ENCODE measurements around the gene GK2.

Gene GK2

GRCh38 chr4:79364061-79364460 lies 44.0 kb downstream of the GK2 start:
- H3K79me2 ChIP-seq (ENCODE audit: insufficient read depth, low read length), result no peaks in the 10 kb centered on the region
- no peak overlapping the region for H3K4me2 ChIP-seq (ENCODE audit: insufficient read depth, low read length)
- no peaks in the 10 kb centered on the region for H3K27me3 ChIP-seq (ENCODE audit: insufficient read depth, low read length, poor library complexity)
- no peak overlapping the region for H3K9ac ChIP-seq (ENCODE audit: low read depth, low read length)
- no peaks in the 10 kb centered on the region for H3K4me1 ChIP-seq (ENCODE audit: insufficient read depth, low read length)
- H3K9me3 ChIP-seq (ENCODE audit: insufficient read depth, low read length, severe bottlenecking), result no peaks in the 10 kb centered on the region
- TF ChIP-seq EZH2 (IDR thresholded peaks at IDR 0.05; ENCODE audit: borderline replicate concordance, low read depth, low read length, severe bottlenecking) (no peak), CTCF (IDR thresholded peaks at IDR 0.05; ENCODE audit: borderline replicate concordance, extremely low read depth, low read length, poor library complexity, severe bottlenecking) (no peak)
- no peak overlapping the region for H3K4me3 ChIP-seq (ENCODE audit: low read depth in 1 of 2, low read length in 2 of 2)
- DNase-seq (no peak), ATAC-seq (ENCODE audit: insufficient read depth, low read depth) (no peak)
- H2AFZ ChIP-seq (ENCODE audit: low read depth, low read length), result no peak overlapping the region
- no peaks in the 10 kb centered on the region for H3K36me3 ChIP-seq (ENCODE audit: insufficient read depth, low read length)
- H4K20me1 ChIP-seq (ENCODE audit: insufficient read depth, low read length), result no peaks in the 10 kb centered on the region
- H3K27ac ChIP-seq (ENCODE audit: low read length), result no peak overlapping the region

GRCh38 chr4:79362626-79363025 lies 45.4 kb downstream of the GK2 start:
- H3K4me1 ChIP-seq (ENCODE audit: insufficient read depth, low read length), result no peaks in the 10 kb centered on the region
- no peak for ATAC-seq (ENCODE audit: insufficient read depth, low read depth)
- DNase-seq, result no peak
- no peaks in the 10 kb centered on the region for H4K20me1 ChIP-seq (ENCODE audit: insufficient read depth, low read length)
- no peaks in the 10 kb centered on the region for H3K36me3 ChIP-seq (ENCODE audit: insufficient read depth, low read length)
- H3K9ac ChIP-seq (ENCODE audit: low read depth, low read length), result no peak overlapping the region
- TF ChIP-seq CTCF (IDR thresholded peaks at IDR 0.05; ENCODE audit: borderline replicate concordance, extremely low read depth, low read length, poor library complexity, severe bottlenecking) (no peak), EZH2 (IDR thresholded peaks at IDR 0.05; ENCODE audit: borderline replicate concordance, low read depth, low read length, severe bottlenecking) (no peak)
- H3K4me2 ChIP-seq (ENCODE audit: insufficient read depth, low read length), result no peak overlapping the region
- H3K27ac ChIP-seq (ENCODE audit: low read length), result no peak overlapping the region
- H3K27me3 ChIP-seq (ENCODE audit: insufficient read depth, low read length, poor library complexity), result no peaks in the 10 kb centered on the region
- H3K79me2 ChIP-seq (ENCODE audit: insufficient read depth, low read length), result no peaks in the 10 kb centered on the region
- H3K4me3 ChIP-seq (ENCODE audit: low read depth in 1 of 2, low read length in 2 of 2), result no peak overlapping the region
- no peaks in the 10 kb centered on the region for H3K9me3 ChIP-seq (ENCODE audit: insufficient read depth, low read length, severe bottlenecking)
- H2AFZ ChIP-seq (ENCODE audit: low read depth, low read length), result no peak overlapping the region

- DNase-seq, result no peak
- H3K4me3 ChIP-seq (ENCODE audit: low read depth in 1 of 2, low read length in 2 of 2), result no peak overlapping the region
- no peak overlapping the region for H3K9ac ChIP-seq (ENCODE audit: low read depth, low read length)
- H3K79me2 ChIP-seq (ENCODE audit: insufficient read depth, low read length), result no peaks in the 10 kb centered on the region
- H3K4me2 ChIP-seq (ENCODE audit: insufficient read depth, low read length), result no peak overlapping the region
- no peaks in the 10 kb centered on the region for H3K9me3 ChIP-seq (ENCODE audit: insufficient read depth, low read length, severe bottlenecking)
- no peaks in the 10 kb centered on the region for H3K27me3 ChIP-seq (ENCODE audit: insufficient read depth, low read length, poor library complexity)
- no peak overlapping the region for H2AFZ ChIP-seq (ENCODE audit: low read depth, low read length)
- H4K20me1 ChIP-seq (ENCODE audit: insufficient read depth, low read length), result no peaks in the 10 kb centered on the region
- no peaks in the 10 kb centered on the region for H3K4me1 ChIP-seq (ENCODE audit: insufficient read depth, low read length)
- H3K27ac ChIP-seq (ENCODE audit: low read length), result no peak overlapping the region
- ATAC-seq (ENCODE audit: insufficient read depth, low read depth), result no peak
- no peaks in the 10 kb centered on the region for H3K36me3 ChIP-seq (ENCODE audit: insufficient read depth, low read length)
- TF ChIP-seq CTCF (IDR thresholded peaks at IDR 0.05; ENCODE audit: borderline replicate concordance, extremely low read depth, low read length, poor library complexity, severe bottlenecking) (no peak), EZH2 (IDR thresholded peaks at IDR 0.05; ENCODE audit: borderline replicate concordance, low read depth, low read length, severe bottlenecking) (no peak)
These were observed 48.0 kb downstream of the GK2 start for GRCh38 chr4:79360006-79360405.

- Histone ChIP-seq H3K27me3 (ENCODE audit: insufficient read depth, low read length, poor library complexity) (no peaks in the 10 kb centered on the region), H3K27ac (ENCODE audit: low read length) (no peak overlapping the region), H3K79me2 (ENCODE audit: insufficient read depth, low read length) (no peaks in the 10 kb centered on the region), H4K20me1 (ENCODE audit: insufficient read depth, low read length) (no peaks in the 10 kb centered on the region), H2AFZ (ENCODE audit: low read depth, low read length) (no peak overlapping the region), H3K9ac (ENCODE audit: low read depth, low read length) (no peak overlapping the region), H3K4me2 (ENCODE audit: insufficient read depth, low read length) (no peak overlapping the region), H3K4me1 (ENCODE audit: insufficient read depth, low read length) (no peaks in the 10 kb centered on the region), H3K36me3 (ENCODE audit: insufficient read depth, low read length) (no peaks in the 10 kb centered on the region), H3K4me3 (ENCODE audit: low read depth in 1 of 2, low read length in 2 of 2) (no peak overlapping the region), H3K9me3 (ENCODE audit: insufficient read depth, low read length, severe bottlenecking) (no peaks in the 10 kb centered on the region)
- ATAC-seq (ENCODE audit: insufficient read depth, low read depth) (no peak), DNase-seq (no peak)
- TF ChIP-seq EZH2 (IDR thresholded peaks at IDR 0.05; ENCODE audit: borderline replicate concordance, low read depth, low read length, severe bottlenecking), result no peak
- no peak for TF ChIP-seq CTCF (IDR thresholded peaks at IDR 0.05; ENCODE audit: borderline replicate concordance, extremely low read depth, low read length, poor library complexity, severe bottlenecking)
These were observed 49.6 kb downstream of the GK2 start for GRCh38 chr4:79358438-79358837.

All from DND-41 (cell line).